Globus pallidus (tissue), 1 donor: ENCODE results near the gene UBE4A.

Experiments
- DNase-seq: peaks from one replicate; pipeline ENCODE4 v3.0.0-alpha.2; 2015; ENCODE audit warnings: low spot score

UBE4A gene

GRCh38 chr11:118437208-118438125 lies 78.1 kb downstream of the UBE4A start:
- peak; percentile 25 for DNase-seq

GRCh38 chr11:118438314-118438931 lies 79.0 kb downstream of the UBE4A start:
- DNase-seq = peak; percentile 61

- DNase-seq = no peak
Observed at GRCh38 chr11:118439646-118440045, 80.2 kb downstream of the UBE4A start.

- no peak for DNase-seq
Observed at GRCh38 chr11:118441770-118442275, 82.4 kb downstream of the UBE4A start.

- DNase-seq = no peak
Observed at GRCh38 chr11:118442301-118442700, 82.9 kb downstream of the UBE4A start.

GRCh38 chr11:118442908-118443589 lies 83.6 kb downstream of the UBE4A start:
- DNase-seq = no peak

- DNase-seq = no peak
Observed at GRCh38 chr11:118443590-118444218, 84.3 kb downstream of the UBE4A start.

GRCh38 chr11:118447423-118447822 lies 88.0 kb downstream of the UBE4A start:
- DNase-seq = no peak

- DNase-seq = no peak
Observed at GRCh38 chr11:118448294-118448693, 88.9 kb downstream of the UBE4A start.
